ENCODE data around the gene EIF2A.

The EIF2A gene

DNA sequence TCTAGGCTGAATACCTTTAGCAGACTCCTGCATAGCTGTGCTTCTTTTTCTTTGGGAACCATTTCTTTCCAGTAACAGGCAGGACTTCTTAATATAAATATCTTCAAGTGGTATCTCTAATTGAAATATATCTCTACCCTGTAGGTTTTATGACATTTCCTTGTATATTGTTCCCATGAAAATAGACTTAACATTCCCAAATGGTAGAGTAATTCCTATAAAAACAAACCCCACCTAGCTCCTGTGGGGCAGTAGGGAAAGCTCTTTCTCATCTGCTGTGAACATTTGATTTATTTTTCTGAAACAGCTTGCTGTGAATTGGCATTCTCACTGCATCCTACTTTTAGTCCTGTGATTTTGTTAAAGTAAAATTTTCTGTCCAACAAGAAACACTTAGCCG, 77.4 kb downstream of the EIF2A start:
- no peak for TF ChIP-seq CTCF (IDR thresholded peaks at IDR 0.05)
- Histone ChIP-seq H3K4me3 (no peak overlapping the region), H3K36me3 (peaks cover 31 to 39% (median 37%) of the 10 kb centered on the region in 3 donors), H3K9me3 (no peaks in the 10 kb centered on the region), H3K27ac (no peak overlapping the region), H3K4me1 (peaks cover 0 to 35% (median 8%) of the 10 kb centered on the region in 4 donors), H3K27me3 (no peaks in the 10 kb centered on the region)
- no peak for DNase-seq
- intact Hi-C loops (cut with DNase I; ENCODE audit: low total_unique reads) = no loop called here

- Histone ChIP-seq H3K36me3 (peaks cover 37 to 49% (median 48%) of the 10 kb centered on the region in 3 donors), H3K4me3 (no peak overlapping the region), H3K27ac (no peak overlapping the region), H3K27me3 (no peaks in the 10 kb centered on the region), H3K9me3 (no peaks in the 10 kb centered on the region), H3K4me1 (peaks cover 0 to 29% (median 8%) of the 10 kb centered on the region in 4 donors)
- TF ChIP-seq CTCF (IDR thresholded peaks at IDR 0.05) = no peak
- intact Hi-C loops (cut with DNase I; ENCODE audit: low total_unique reads) = no loop called here
- no peak for DNase-seq
Measured at GRCh38 chr3:150626148-150626930, 79.8 kb downstream of the EIF2A start.

DNA sequence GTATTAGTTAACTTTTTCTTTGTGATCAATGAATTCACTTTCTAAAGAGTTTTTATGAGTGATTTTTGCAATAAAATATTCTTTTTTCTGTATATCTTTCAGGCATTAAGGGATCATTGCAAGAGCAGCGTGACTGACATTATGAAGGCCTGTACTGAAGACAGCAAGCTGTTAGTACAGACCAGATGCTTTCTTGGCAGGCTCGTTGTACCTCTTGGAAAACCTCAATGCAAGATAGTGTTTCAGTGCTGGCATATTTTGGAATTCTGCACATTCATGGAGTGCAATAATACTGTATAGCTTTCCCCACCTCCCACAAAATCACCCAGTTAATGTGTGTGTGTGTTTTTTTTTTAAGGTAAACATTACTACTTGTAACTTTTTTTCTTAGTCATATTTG, 81.0 kb downstream of the EIF2A start:
- Histone ChIP-seq H3K27ac (no peak overlapping the region), H3K36me3 (peaks cover 37 to 52% (median 48%) of the 10 kb centered on the region in 3 donors), H3K9me3 (no peaks in the 10 kb centered on the region), H3K4me3 (no peak overlapping the region), H3K27me3 (no peaks in the 10 kb centered on the region), H3K4me1 (peaks cover 0 to 20% (median 5%) of the 10 kb centered on the region in 4 donors)
- DNase-seq = no peak
- intact Hi-C loops (cut with DNase I; ENCODE audit: low total_unique reads) = no loop called here
- TF ChIP-seq CTCF (IDR thresholded peaks at IDR 0.05) = no peak

- no peak for DNase-seq
- TF ChIP-seq CTCF (IDR thresholded peaks at IDR 0.05) = no peak
- Histone ChIP-seq H3K4me3 (no peak overlapping the region), H3K27ac (no peak overlapping the region), H3K27me3 (no peaks in the 10 kb centered on the region), H3K4me1 (no peaks in the 10 kb centered on the region), H3K36me3 (peaks cover 22 to 36% (median 32%) of the 10 kb centered on the region in 3 donors), H3K9me3 (no peaks in the 10 kb centered on the region)
- intact Hi-C loops (cut with DNase I; ENCODE audit: low total_unique reads) = no loop called here
Measured at GRCh38 chr3:150631515-150632221, 85.1 kb downstream of the EIF2A start.

DNA sequence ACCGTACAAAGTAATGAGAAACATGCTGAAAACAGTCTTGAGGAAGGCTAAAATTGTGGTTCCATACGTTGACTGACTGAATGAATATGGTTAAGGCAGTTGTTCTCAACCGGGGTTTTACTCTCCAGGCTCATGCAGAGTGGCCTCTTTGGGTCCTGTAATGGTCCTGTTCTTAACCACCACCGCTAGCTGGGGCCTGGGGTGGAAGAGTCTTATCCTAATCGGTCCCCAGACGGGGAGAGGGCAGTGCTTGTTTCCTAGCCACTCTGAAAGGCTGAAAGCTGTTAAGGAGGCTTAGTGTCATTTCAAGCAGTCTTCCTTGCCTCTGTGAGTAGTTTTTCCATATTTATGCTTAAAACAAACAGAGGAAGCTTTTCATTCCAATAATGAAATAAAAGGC, 88.5 kb downstream of the EIF2A start:
- intact Hi-C loops (cut with DNase I; ENCODE audit: low total_unique reads) = no loop called here
- Histone ChIP-seq H3K27me3 (no peaks in the 10 kb centered on the region), H3K27ac (no peak overlapping the region), H3K4me1 (no peaks in the 10 kb centered on the region), H3K4me3 (no peak overlapping the region), H3K36me3 (peaks cover 7 to 9% (median 8%) of the 10 kb centered on the region in 3 donors), H3K9me3 (no peaks in the 10 kb centered on the region)
- DNase-seq = no peak
- no peak for TF ChIP-seq CTCF (IDR thresholded peaks at IDR 0.05)
